ENCODE measurements around the gene FCHO1. TPM values are rescaled to one million over a fixed set of nuclear protein-coding genes. Genes with fewer than 3 reads are reported as not detected.

FCHO1 gene
- polyA plus RNA-seq, 1 donor (not counting 4 experiments of a cell fraction or from before 2014, with no cell fraction given), result 0.14 TPM

GRCh38 chr19:17725422-17726078, 25.7 kb upstream of the FCHO1 start:
- Histone ChIP-seq H3K79me2 (ENCODE audit: control insufficient read depth, insufficient read depth, low read length) (peaks cover 4% of the 10 kb centered on the region), H3K27ac (ENCODE audit: control insufficient read depth, insufficient read depth, low read length) (no peak overlapping the region), H3K27me3 (ENCODE audit: control insufficient read depth, extremely low read depth, insufficient read depth, low read length) (no peaks in the 10 kb centered on the region), H3K9ac (ENCODE audit: control insufficient read depth, extremely low read depth, insufficient read depth, low read length) (no peak overlapping the region), H3K4me3 (ENCODE audit: control insufficient read depth in 2 of 3, extremely low read depth in 1 of 3, insufficient read depth in 2 of 3, low read depth in 1 of 3, low read length in 3 of 3) (no peak overlapping the region), H2AFZ (ENCODE audit: control insufficient read depth, low read length) (no peak overlapping the region), H3K4me2 (ENCODE audit: control insufficient read depth, extremely low read depth, insufficient read depth, low read depth, low read length) (no peak overlapping the region), H3K9me1 (ENCODE audit: control insufficient read depth, extremely low read depth, insufficient read depth, low read length) (peaks cover 2% of the 10 kb centered on the region), H3K9me3 (ENCODE audit: control insufficient read depth, low read depth, low read length) (no peaks in the 10 kb centered on the region), H3K36me3 (ENCODE audit: control insufficient read depth in 2 of 2, extremely low read depth in 1 of 2, insufficient read depth in 2 of 2, low read length in 2 of 2) (peaks cover 11 to 27% of the 10 kb centered on the region in 2 experiments), H4K20me1 (ENCODE audit: control insufficient read depth, extremely low read depth, insufficient read depth, low read length) (peaks cover 16% of the 10 kb centered on the region), H3K4me1 (ENCODE audit: control insufficient read depth, extremely low read depth, insufficient read depth, low read length) (peaks cover 5% of the 10 kb centered on the region)
- dilution Hi-C loops (cut with MboI; ENCODE audit: extremely low pct_ligation_motif_present, low sequenced_read_pairs), result no loop called here
- FAIRE-seq (no peak), DNase-seq (ENCODE audit: low read depth, low spot score) (no peak)
- TF ChIP-seq EZH2 (IDR thresholded peaks at IDR 0.05; ENCODE audit: low read length), result no peak
- peak in 2 of 3 experiments; percentile 38 to 60 for TF ChIP-seq CTCF (optimal IDR thresholded peaks at IDR 0.05 in 1 of 3, IDR thresholded peaks at IDR 0.05 in 1 of 3, conservative IDR thresholded peaks at IDR 0.05 in 1 of 3; ENCODE audit: extremely low read depth in 1 of 3, insufficient read depth in 2 of 3, low read length in 3 of 3)

- no peak overlapping the region for H3K4me2 ChIP-seq (ENCODE audit: control insufficient read depth, extremely low read depth, insufficient read depth, low read depth, low read length)
- H3K36me3 ChIP-seq (ENCODE audit: control insufficient read depth in 2 of 2, extremely low read depth in 1 of 2, insufficient read depth in 2 of 2, low read length in 2 of 2), result peaks cover 11 to 28% of the 10 kb centered on the region in 2 experiments
- no peaks in the 10 kb centered on the region for H3K9me1 ChIP-seq (ENCODE audit: control insufficient read depth, extremely low read depth, insufficient read depth, low read length)
- H3K9ac ChIP-seq (ENCODE audit: control insufficient read depth, extremely low read depth, insufficient read depth, low read length), result no peak overlapping the region
- no peak overlapping the region for H3K4me3 ChIP-seq (ENCODE audit: control insufficient read depth in 2 of 3, extremely low read depth in 1 of 3, insufficient read depth in 2 of 3, low read depth in 1 of 3, low read length in 3 of 3)
- no peak overlapping the region for H3K27ac ChIP-seq (ENCODE audit: control insufficient read depth, insufficient read depth, low read length)
- peaks cover 5% of the 10 kb centered on the region for H3K79me2 ChIP-seq (ENCODE audit: control insufficient read depth, insufficient read depth, low read length)
- no peak for DNase-seq (ENCODE audit: low read depth, low spot score)
- no peak overlapping the region for H2AFZ ChIP-seq (ENCODE audit: control insufficient read depth, low read length)
- dilution Hi-C loops (cut with MboI; ENCODE audit: extremely low pct_ligation_motif_present, low sequenced_read_pairs), result no loop called here
- no peak for FAIRE-seq
- H3K9me3 ChIP-seq (ENCODE audit: control insufficient read depth, low read depth, low read length), result no peaks in the 10 kb centered on the region
- H4K20me1 ChIP-seq (ENCODE audit: control insufficient read depth, extremely low read depth, insufficient read depth, low read length), result peaks cover 9% of the 10 kb centered on the region
- TF ChIP-seq EZH2 (IDR thresholded peaks at IDR 0.05; ENCODE audit: low read length), result no peak
- no peaks in the 10 kb centered on the region for H3K27me3 ChIP-seq (ENCODE audit: control insufficient read depth, extremely low read depth, insufficient read depth, low read length)
- peaks cover 5% of the 10 kb centered on the region for H3K4me1 ChIP-seq (ENCODE audit: control insufficient read depth, extremely low read depth, insufficient read depth, low read length)
Observed at GRCh38 chr19:17726136-17726741, 25.0 kb upstream of the FCHO1 start.

Measured in keratinocyte (primary cell).